T-helper 1 cell treated with Interleukin-12 subunit alpha and Interleukin-12 subunit beta and Interleukin-4 antibody, amounts not matched to agents 30 ng/mL and 1 ng/mL, for 36 hours (primary cell): ENCODE data around the gene GSTM3. TPM values are rescaled to one million over a fixed set of nuclear protein-coding genes. Genes with fewer than 3 reads are reported as not detected.

Experiments used
- intact Hi-C: fragments of 100-400 bp; cut with micrococcal nuclease; formaldehyde crosslinking; loops from one replicate; pipeline ENCODE4 v1.15.1; 2024
- total RNA-seq: library from RNA; stranded (reverse); gene quantifications from 2 replicates; pipeline ENCODE4 v1.2.3, GENCODE V29; 2022

GSTM3 gene
- 7.6 and 8.1 TPM in 2 replicates for total RNA-seq

GRCh38 chr1:109740615-109741373 lies at the start of gene GSTM3:
Gene GSTM3, minus strand, starts transcription at chr1:109741038. Its CDS starts 751 bp downstream, at chr1:109740287.
- intact Hi-C loops: loop anchor here (1.0 to 2.0 kb wide), 8 partner anchors 54 to 470 kb away; partner anchors contain the start of genes AHCYL1, GNAI3, GSTM1 and GSTM2

GRCh38 chr1:109790329-109790728 lies 49.5 kb upstream of the GSTM3 start:
- intact Hi-C loops: loop anchor here (1.0 to 5.0 kb wide), 6 partner anchors 12 to 242 kb away; partner anchors contain the start of genes AHCYL1, CSF1 and STRIP1

- intact Hi-C loops: loop anchor here (1.0 to 5.0 kb wide), 6 partner anchors 12 to 243 kb away; partner anchors contain the start of genes AHCYL1, CSF1 and STRIP1
These were observed 48.8 kb upstream of the GSTM3 start for GRCh38 chr1:109789551-109790180.

GRCh38 chr1:109788695-109789521 lies 48.1 kb upstream of the GSTM3 start:
- intact Hi-C loops: no loop called here

GRCh38 chr1:109787845-109788601 lies 47.2 kb upstream of the GSTM3 start:
- intact Hi-C loops: no loop called here

GRCh38 chr1:109787211-109787844 lies 46.5 kb upstream of the GSTM3 start:
- intact Hi-C loops: no loop called here

- intact Hi-C loops: no loop called here
These were observed 45.7 kb upstream of the GSTM3 start for GRCh38 chr1:109786531-109787021.

GRCh38 chr1:109786112-109786480 lies 45.3 kb upstream of the GSTM3 start:
- intact Hi-C loops: no loop called here

GRCh38 chr1:109785446-109786111 lies 44.7 kb upstream of the GSTM3 start:
- intact Hi-C loops: no loop called here

- intact Hi-C loops: no loop called here
These were observed 43.9 kb upstream of the GSTM3 start for GRCh38 chr1:109784551-109785252.

- intact Hi-C loops: no loop called here
These were observed 42.6 kb upstream of the GSTM3 start for GRCh38 chr1:109783436-109783835.

GRCh38 chr1:109782927-109783326 lies 42.1 kb upstream of the GSTM3 start:
- intact Hi-C loops: no loop called here

GRCh38 chr1:109782514-109782913 lies 41.7 kb upstream of the GSTM3 start:
- intact Hi-C loops: no loop called here

GRCh38 chr1:109781806-109782205 lies 41.0 kb upstream of the GSTM3 start:
- intact Hi-C loops: no loop called here

GRCh38 chr1:109780982-109781381 lies 40.1 kb upstream of the GSTM3 start:
- intact Hi-C loops: no loop called here

GRCh38 chr1:109777980-109778625 lies 37.3 kb upstream of the GSTM3 start:
- intact Hi-C loops: loop anchor here (1.0 to 2.0 kb wide), 2 partner anchors 12 to 133 kb away; partner anchors contain the start of gene CSF1

GRCh38 chr1:109777436-109777835 lies 36.6 kb upstream of the GSTM3 start:
- intact Hi-C loops: loop anchor here (1.0 to 2.0 kb wide), 2 partner anchors 13 to 133 kb away; partner anchors contain the start of gene CSF1

GRCh38 chr1:109776911-109777310 lies 36.1 kb upstream of the GSTM3 start:
- intact Hi-C loops: loop anchor here (1.0 to 2.0 kb wide), 4 partner anchors 13 to 234 kb away; partner anchors contain the start of genes AHCYL1 and CSF1
